22Rv1 (cell line): ENCODE data around the gene C1orf210.

Source experiments
- H3K27ac ChIP-seq: fragments of 450-650 bp; 2 replicates; pipeline ENCODE4 v1.5.1; 2017
- ZFX ChIP-seq: fragments of 450-650 bp; IDR thresholded peaks from 2 replicates; pipeline ENCODE4 v1.6.1; 2017; ENCODE audit warnings: antibody characterized with exemption, borderline replicate concordance
- TF ChIP-seq, protein P1 (sequence below): fragments of 450-650 bp; IDR thresholded peaks from 2 replicates; pipeline ENCODE4 v1.5.1; 2017; ENCODE audit warnings: mild to moderate bottlenecking

Gene C1orf210

DNA sequence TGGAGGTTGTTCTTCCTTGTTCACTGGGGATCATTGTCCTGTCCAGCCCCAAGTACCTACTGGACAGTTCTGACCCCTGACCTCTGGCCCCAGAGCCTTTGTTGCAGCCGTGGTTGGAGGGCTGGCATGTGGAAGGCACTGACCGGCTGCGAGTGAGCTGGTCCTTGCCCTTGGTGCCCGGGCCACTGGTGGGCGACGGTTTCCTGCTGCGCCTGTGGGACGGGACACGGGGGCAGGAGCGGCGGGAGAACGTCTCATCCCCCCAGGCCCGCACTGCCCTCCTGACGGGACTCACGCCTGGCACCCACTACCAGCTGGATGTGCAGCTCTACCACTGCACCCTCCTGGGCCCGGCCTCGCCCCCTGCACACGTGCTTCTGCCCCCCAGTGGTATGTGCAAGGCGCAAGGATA is 26.8 kb upstream of the C1orf210 start:
- TF ChIP-seq, protein P1, sequence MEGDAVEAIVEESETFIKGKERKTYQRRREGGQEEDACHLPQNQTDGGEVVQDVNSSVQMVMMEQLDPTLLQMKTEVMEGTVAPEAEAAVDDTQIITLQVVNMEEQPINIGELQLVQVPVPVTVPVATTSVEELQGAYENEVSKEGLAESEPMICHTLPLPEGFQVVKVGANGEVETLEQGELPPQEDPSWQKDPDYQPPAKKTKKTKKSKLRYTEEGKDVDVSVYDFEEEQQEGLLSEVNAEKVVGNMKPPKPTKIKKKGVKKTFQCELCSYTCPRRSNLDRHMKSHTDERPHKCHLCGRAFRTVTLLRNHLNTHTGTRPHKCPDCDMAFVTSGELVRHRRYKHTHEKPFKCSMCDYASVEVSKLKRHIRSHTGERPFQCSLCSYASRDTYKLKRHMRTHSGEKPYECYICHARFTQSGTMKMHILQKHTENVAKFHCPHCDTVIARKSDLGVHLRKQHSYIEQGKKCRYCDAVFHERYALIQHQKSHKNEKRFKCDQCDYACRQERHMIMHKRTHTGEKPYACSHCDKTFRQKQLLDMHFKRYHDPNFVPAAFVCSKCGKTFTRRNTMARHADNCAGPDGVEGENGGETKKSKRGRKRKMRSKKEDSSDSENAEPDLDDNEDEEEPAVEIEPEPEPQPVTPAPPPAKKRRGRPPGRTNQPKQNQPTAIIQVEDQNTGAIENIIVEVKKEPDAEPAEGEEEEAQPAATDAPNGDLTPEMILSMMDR: no peak
- TF ChIP-seq ZFX: no peak
- H3K27ac ChIP-seq: no peak overlapping the region

DNA sequence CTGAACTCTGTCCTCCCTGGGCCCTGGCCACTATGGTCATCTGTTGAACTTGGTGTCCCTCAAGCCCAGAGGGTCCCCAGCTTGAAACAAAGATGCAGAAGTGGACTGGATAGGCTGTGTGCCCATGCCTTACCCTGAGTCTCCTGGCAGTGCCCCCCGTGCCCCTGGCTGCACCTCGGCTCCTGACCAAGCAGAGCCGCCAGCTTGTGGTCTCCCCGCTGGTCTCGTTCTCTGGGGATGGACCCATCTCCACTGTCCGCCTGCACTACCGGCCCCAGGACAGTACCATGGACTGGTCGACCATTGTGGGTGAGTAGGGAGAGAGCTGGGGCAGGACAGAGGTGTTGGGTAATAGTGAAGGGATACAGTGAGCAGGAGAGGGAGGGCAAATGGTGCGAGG is 26.1 kb upstream of the C1orf210 start:
- TF ChIP-seq, protein P1: no peak
- no peak for TF ChIP-seq ZFX
- no peak overlapping the region for H3K27ac ChIP-seq

DNA sequence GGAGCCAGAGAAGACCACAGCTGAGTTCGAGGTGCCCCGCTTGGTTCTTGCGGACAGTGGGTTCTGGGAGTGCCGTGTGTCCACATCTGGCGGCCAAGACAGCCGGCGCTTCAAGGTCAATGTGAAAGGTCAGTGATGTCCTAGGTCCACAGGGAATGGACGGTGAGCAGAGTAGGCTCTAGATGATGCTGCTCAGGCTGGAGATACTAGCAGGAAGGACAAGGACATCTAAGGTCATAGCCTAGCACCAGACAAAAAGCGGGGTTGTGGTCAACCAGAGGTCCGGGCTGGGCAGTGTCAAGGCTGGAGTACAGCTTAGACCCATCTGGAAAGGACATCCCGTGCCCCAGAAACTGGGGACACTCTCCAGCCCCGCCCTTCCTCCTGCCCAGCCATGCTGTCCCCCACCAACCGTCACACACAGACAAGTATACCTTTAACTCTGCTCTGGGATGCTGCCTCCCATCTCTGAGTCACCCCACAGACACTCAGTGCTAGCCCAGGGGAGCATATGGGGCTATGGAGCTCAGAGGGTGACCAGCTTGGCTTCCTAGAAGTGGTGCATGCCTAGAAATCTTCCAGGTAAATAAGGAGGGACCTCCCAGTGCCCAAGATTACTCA is 24.1 kb upstream of the C1orf210 start:
- TF ChIP-seq, protein P1: no peak
- no peak for TF ChIP-seq ZFX
- H3K27ac ChIP-seq: no peak overlapping the region

DNA sequence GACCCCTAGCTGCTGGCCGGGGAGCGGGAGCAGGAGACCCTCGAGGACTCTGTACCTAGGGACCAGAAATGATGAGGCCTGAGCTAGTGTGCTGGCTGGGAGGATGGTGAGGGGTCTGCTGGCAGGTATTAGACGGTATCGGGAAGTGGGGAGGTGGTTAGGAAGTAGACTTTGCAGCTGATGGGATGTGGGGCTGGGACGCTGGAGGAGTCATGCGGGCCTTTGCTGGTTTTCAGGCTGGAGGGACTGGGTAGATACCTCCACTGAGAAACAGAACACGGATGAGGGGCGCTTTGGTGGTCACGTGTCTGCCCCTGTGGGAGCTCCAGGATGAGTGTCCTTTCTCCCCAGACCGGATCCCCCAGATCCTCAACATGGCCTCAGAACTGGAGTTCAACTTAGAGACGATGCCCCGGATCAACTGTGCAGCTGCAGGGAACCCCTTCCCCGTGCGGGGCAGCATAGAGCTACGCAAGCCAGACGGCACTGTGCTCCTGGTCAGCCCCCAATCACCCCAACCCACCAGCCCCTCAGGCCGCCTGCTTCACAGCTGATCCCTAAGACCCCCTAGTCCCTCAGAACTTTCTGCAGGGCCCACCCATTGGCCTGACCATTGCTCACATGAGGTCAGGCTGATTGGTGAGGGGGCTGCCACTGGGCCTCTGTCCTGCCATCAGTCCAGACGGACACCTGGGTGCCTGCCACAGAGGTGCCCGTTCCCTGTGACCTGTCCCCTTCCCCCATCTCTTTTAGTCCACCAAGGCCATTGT is 23.4 kb upstream of the C1orf210 start:
- TF ChIP-seq ZFX: no peak
- TF ChIP-seq, protein P1: no peak
- no peak overlapping the region for H3K27ac ChIP-seq

DNA sequence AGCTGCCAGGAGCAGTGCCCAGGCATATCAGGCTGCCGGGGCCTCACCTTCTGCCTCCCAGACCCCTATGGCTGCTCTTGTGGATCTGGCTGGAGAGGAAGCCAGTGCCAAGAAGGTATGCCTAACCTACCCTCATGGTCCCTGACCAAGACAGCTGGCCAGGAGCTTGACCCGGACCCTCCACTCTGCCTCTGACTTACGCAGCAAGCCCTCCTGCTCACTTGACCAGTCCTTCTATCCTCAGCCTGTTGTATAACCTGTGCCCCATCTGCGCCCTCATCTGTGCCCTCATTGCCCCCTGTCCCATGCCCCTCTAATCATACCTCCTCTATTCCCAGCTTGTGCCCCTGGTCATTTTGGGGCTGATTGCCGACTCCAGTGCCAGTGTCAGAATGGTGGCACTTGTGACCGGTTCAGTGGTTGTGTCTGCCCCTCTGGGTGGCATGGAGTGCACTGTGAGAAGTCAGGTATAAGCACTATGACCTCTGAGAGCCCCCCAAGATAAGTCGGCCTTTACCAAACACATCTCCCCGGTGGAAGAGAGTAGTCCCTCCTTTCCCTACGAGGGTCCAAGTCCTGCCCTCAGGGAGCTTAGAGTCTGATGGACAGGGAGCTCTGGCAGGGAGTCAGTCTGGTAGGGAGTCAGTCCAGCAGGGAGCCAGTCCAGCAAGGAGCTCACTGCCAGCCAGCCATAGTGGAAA is 22.2 kb upstream of the C1orf210 start:
- no peak for TF ChIP-seq ZFX
- TF ChIP-seq, protein P1: no peak
- H3K27ac ChIP-seq: no peak overlapping the region

DNA sequence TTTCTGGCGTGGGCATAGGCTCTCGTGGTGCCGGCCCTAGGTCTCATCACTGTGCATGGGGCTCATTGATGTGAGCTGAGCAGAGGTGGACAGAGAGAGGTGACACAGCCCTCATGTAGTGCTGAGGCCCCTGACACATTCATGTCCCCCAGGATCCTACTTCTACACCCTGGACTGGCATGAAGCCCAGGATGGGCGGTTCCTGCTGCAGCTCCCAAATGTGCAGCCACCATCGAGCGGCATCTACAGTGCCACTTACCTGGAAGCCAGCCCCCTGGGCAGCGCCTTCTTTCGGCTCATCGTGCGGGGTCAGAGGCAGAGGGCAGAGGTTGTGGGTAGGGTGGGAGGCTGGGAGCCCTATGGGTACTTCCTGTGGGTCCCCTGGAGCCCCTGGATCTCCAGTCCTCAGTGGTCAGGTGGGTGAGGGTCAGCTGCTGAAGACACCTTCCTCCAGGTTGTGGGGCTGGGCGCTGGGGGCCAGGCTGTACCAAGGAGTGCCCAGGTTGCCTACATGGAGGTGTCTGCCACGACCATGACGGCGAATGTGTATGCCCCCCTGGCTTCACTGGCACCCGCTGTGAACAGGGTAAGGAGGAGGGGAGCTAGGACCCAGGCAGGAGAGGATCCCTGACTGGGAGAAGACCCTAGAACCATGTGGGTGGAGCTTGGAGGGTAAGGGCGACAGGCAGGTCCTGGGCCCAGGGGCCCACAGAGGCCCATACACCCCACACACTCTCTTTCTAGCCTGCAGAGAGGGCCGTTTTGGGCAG is 21.5 kb upstream of the C1orf210 start:
- no peak overlapping the region for H3K27ac ChIP-seq
- TF ChIP-seq, protein P1: no peak
- TF ChIP-seq ZFX: no peak
